Measurements from ENCODE around the gene ELMO3. TPM values are rescaled to one million over a fixed set of nuclear protein-coding genes. Genes with fewer than 3 reads are reported as not detected.

Gene ELMO3
- total and polyA plus RNA-seq, 2 of the 13 experiments (the other 11 are each of a cell fraction or from before 2014, with no cell fraction given) = 2.6 to 4.0 TPM

DNA sequence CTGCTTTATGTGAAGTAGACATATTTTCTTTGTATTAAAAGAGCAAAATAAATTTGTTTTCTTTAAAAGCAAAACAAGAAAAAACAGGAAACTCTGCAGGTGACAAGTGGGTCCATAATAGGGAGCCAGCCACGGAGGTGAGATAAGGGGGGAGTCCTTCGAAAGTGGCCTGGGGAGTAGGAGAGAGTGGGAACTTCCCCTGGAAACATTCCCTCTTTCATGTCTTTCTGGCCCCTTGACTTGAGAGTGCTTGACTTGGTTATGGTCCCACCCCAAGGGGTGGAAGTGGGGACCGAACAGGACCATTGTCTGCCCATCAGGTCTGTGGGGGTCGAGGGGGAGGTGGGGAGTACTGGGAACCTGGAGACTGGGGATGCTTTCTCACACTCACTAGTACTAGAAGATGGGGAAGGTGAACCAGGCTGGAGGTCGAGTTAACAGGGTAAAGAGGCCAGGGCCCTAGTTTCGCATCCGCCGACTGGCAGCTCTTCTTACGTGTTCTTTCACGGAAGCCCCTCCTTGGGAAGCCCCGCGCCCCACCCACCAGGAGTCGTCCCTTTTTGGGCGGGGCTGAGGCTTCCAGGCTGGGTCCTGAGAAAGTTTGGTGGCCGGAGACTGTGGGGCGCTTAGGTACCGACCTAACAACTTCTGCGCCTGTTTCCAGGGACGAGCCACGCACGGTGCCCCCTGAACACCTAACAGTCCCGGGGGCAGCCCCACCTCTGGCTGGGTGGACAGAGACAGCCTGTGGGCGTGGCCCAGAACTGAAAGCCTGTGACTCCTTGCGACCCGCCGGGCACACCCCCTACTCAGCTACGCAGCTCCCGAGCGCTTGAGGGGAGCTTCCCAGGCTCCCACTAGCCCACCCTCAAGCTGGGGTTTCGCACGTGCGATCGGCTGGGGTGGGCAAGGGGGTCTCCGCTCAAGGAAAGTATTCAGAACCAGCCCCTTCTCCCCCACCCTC lies 40.0 kb upstream of the ELMO3 start (continued):
- TF ChIP-seq, protein P1, sequence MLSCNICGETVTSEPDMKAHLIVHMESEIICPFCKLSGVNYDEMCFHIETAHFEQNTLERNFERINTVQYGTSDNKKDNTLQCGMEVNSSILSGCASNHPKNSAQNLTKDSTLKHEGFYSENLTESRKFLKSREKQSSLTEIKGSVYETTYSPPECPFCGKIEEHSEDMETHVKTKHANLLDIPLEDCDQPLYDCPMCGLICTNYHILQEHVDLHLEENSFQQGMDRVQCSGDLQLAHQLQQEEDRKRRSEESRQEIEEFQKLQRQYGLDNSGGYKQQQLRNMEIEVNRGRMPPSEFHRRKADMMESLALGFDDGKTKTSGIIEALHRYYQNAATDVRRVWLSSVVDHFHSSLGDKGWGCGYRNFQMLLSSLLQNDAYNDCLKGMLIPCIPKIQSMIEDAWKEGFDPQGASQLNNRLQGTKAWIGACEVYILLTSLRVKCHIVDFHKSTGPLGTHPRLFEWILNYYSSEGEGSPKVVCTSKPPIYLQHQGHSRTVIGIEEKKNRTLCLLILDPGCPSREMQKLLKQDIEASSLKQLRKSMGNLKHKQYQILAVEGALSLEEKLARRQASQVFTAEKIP (CRISPR knock-in tag; IDR thresholded peaks at IDR 0.05; ENCODE audit: borderline replicate concordance) = no peak
- TF ChIP-seq, protein P2, sequence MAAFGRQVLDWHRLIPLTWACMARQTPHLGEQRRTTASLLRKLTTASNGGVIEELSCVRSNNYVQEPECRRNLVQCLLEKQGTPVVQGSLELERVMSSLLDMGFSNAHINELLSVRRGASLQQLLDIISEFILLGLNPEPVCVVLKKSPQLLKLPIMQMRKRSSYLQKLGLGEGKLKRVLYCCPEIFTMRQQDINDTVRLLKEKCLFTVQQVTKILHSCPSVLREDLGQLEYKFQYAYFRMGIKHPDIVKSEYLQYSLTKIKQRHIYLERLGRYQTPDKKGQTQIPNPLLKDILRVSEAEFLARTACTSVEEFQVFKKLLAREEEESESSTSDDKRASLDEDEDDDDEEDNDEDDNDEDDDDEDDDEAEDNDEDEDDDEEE (CRISPR knock-in tag; IDR thresholded peaks at IDR 0.05) = 0 out of 2 replicates have a peak, but pooled peaks have one; percentile 76
- TF ChIP-seq TRIM24 (CRISPR knock-in tag; IDR thresholded peaks at IDR 0.05) (no peak), ZEB1 (IDR thresholded peaks at IDR 0.05; ENCODE audit: insufficient replicate concordance, low read depth) (peak; percentile 23), PRMT3 (CRISPR knock-in tag; IDR thresholded peaks at IDR 0.05; ENCODE audit: borderline replicate concordance, low read depth) (no peak), ZNF879 (CRISPR knock-in tag; IDR thresholded peaks at IDR 0.05) (no peak), REPIN1 (CRISPR knock-in tag; IDR thresholded peaks at IDR 0.05; ENCODE audit: borderline replicate concordance, low read depth) (no peak), ZFP36L2 (CRISPR knock-in tag; IDR thresholded peaks at IDR 0.05) (no peak), THYN1 (CRISPR knock-in tag; IDR thresholded peaks at IDR 0.05; ENCODE audit: borderline replicate concordance, low read depth) (no peak), SP4 (CRISPR knock-in tag; IDR thresholded peaks at IDR 0.05) (no peak), ZNF839 (CRISPR knock-in tag; IDR thresholded peaks at IDR 0.05; ENCODE audit: borderline replicate concordance) (no peak), POLR2AphosphoS2 (IDR thresholded peaks at IDR 0.05; ENCODE audit: low read depth, low read length) (no peak), MED13 (CRISPR knock-in tag; IDR thresholded peaks at IDR 0.05) (peak; percentile 27; the same call in 1 of the 2 replicates), HCFC1 (IDR thresholded peaks at IDR 0.05; ENCODE audit: low read depth, low read length) (no peak), MIER3 (CRISPR knock-in tag; IDR thresholded peaks at IDR 0.05; ENCODE audit: borderline replicate concordance) (0 out of 2 replicates have a peak, but pooled peaks have one; percentile 8), ZNF530 (CRISPR knock-in tag; IDR thresholded peaks at IDR 0.05; ENCODE audit: low read depth) (no peak), HOXA7 (CRISPR knock-in tag; IDR thresholded peaks at IDR 0.05) (no peak), NAIF1 (CRISPR knock-in tag; IDR thresholded peaks at IDR 0.05; ENCODE audit: borderline replicate concordance) (peak; percentile 35; the same call in 1 of the 2 replicates), TGIF2 (CRISPR knock-in tag; IDR thresholded peaks at IDR 0.05) (peak; percentile 37; the same call in 1 of the 2 replicates)
- TF ChIP-seq, protein P3, sequence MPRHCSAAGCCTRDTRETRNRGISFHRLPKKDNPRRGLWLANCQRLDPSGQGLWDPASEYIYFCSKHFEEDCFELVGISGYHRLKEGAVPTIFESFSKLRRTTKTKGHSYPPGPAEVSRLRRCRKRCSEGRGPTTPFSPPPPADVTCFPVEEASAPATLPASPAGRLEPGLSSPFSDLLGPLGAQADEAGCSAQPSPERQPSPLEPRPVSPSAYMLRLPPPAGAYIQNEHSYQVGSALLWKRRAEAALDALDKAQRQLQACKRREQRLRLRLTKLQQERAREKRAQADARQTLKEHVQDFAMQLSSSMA (CRISPR knock-in tag; IDR thresholded peaks at IDR 0.05) = no peak
- TF ChIP-seq, protein P4, sequence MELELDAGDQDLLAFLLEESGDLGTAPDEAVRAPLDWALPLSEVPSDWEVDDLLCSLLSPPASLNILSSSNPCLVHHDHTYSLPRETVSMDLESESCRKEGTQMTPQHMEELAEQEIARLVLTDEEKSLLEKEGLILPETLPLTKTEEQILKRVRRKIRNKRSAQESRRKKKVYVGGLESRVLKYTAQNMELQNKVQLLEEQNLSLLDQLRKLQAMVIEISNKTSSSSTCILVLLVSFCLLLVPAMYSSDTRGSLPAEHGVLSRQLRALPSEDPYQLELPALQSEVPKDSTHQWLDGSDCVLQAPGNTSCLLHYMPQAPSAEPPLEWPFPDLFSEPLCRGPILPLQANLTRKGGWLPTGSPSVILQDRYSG (CRISPR knock-in tag; IDR thresholded peaks at IDR 0.05) = no peak
- TF ChIP-seq, protein P5, sequence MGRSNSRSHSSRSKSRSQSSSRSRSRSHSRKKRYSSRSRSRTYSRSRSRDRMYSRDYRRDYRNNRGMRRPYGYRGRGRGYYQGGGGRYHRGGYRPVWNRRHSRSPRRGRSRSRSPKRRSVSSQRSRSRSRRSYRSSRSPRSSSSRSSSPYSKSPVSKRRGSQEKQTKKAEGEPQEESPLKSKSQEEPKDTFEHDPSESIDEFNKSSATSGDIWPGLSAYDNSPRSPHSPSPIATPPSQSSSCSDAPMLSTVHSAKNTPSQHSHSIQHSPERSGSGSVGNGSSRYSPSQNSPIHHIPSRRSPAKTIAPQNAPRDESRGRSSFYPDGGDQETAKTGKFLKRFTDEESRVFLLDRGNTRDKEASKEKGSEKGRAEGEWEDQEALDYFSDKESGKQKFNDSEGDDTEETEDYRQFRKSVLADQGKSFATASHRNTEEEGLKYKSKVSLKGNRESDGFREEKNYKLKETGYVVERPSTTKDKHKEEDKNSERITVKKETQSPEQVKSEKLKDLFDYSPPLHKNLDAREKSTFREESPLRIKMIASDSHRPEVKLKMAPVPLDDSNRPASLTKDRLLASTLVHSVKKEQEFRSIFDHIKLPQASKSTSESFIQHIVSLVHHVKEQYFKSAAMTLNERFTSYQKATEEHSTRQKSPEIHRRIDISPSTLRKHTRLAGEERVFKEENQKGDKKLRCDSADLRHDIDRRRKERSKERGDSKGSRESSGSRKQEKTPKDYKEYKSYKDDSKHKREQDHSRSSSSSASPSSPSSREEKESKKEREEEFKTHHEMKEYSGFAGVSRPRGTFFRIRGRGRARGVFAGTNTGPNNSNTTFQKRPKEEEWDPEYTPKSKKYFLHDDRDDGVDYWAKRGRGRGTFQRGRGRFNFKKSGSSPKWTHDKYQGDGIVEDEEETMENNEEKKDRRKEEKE (IDR thresholded peaks at IDR 0.05) = no peak

Measured in HepG2 (cell line).